GM19467 (cell line): ENCODE results near the gene ACTL6B.
A peak's percentile ranks its signal among the peaks of the same experiment; 100 is the strongest.

Experiments used
- ATAC-seq: cut with Tn5 transposase; IDR thresholded peaks from one replicate; pipeline ENCODE4 v1.9.1; 2021; ENCODE audit warnings: mild to moderate bottlenecking, moderate library complexity; ENCODE audit not compliant: unreplicated experiment

Gene ACTL6B

DNA sequence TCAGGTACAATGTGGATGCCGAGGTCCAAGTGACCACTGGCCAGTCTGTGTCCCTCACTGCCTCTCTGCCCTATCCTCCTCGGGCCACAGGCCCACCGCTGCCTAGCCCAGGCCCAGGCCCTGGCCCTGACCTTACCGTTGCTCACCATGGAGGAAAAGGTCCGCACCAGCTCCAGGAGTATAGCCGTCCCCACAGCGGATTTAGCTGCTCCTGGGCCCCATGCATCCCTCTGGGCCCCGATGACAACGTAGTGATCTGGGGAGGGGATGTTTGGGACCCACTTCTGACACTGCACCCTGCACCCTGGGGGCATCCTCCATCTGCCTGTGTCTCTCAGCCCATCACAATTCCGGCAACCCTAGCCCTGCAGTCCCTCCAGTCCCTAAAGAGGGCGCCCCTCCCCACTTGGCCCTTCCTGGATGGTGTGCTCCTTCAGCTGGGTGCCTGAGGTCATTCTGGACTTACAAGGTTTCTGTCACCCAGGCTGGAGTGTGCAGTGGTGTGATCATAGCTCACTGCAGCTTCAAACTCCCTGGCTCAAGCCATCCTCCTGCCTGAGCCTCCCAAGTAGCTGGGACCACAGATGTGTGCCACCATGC is 27.0 kb downstream of the ACTL6B start:
- no peak for ATAC-seq

DNA sequence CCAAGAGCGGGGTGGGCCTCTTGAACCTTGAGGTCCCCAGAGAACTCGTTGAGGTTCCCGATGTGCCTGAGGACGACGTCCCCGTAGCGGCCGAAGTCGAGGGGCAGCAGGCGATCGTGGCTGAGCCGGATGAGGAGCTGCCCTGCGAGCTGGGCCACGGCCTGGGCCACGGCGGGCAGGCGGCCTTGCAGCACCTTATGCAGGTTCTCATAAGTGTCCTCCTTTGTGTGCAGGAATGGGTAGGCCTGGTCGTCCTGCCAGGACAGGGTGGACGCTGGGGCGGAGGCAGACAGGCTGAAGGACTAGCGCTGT is 29.1 kb downstream of the ACTL6B start:
- ATAC-seq: no peak

DNA sequence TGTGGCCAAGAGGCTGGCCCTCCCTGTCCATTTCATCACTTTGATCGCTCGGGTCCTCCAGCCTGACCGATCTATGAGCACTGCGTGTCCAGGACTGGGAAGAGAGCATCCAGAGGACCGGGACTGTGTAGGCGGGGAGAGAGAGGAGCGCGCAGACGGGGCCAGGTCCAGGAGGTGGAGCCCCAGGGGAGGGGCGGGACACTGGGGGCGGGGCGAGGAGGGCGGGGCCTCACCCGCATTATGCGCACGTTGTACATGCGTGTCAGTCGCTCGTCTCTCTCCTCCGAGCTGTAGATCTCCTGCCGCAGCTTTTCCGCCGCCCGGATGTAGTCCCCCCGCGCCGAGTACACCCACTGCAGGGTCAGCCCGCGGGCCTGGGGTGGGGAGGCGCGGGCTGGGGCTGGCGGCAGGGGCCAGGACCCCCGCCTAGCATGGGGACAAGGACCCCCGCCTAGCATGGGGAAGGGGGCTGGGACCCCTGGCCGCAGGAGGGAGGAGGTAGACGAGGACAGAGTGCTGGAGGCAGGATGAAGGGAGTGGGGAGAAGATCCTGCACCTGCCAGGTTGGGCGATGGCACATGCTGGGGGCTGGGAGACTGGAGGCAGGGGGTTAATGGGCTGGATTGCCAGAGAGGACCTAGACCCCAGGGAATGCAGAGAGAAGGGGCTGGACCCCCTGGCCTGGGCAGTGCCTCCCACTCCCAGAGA is 29.6 kb downstream of the ACTL6B start:
- peak; percentile 57 for ATAC-seq

DNA sequence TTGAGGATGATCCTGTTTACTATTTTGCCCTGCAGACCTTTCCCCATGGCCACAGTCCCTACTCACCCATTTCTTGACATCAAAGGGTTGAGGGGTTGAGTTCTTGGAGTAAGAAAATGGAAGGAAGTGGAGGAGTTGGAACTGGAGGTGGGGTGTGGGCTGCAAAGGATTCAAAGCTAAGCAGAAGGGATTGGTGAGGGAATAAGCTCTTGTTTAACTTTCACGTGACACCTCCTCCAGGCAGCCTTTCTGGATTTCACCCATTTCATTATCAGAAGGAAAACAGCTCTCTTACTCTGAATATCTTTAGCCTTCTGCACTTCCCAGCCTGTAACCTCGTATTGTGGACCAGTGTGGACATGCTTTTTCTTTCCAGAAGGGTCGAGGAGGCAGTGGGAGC is 30.2 kb downstream of the ACTL6B start:
- no peak for ATAC-seq

DNA sequence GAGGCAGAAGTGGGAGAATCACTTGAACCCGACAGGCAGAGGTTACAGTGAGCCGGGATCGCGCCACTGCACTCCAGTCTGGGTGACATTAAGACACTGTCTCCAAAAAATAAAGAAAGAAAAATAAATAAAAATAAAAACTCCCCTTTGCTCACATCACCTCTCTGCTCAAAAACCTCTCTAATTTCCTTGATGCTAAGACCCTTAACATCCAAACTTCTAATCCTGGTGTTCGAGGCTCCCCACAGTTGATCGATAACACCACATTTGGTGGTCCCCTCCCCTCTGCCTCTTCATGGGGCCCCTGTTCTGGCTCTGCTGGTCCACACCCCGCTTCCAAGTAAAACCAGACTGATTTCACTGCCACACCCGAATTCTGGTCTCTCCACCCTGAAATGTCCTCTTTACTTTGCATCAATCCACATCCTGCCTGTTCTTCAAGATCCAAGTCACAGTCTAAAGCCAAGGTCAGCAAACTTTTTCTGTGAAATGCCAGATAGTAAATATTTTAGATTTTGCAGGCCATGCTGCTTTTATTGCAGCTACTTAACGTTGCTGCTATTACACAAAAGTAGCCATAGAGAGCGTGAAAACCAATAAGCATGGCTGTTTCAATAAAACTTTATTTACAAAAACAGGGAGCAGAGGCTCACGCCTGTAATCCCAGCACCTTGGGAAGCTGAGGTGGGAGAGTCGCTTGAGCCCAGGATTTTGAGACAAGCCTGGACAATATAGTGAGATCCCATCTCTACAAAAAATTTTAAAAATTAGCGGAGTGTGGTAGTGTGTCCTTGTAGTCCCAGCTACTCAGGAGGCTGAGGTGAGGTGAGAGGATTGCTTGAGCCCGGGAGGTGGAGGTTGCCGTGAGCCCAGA is 32.1 kb downstream of the ACTL6B start:
- no peak for ATAC-seq

DNA sequence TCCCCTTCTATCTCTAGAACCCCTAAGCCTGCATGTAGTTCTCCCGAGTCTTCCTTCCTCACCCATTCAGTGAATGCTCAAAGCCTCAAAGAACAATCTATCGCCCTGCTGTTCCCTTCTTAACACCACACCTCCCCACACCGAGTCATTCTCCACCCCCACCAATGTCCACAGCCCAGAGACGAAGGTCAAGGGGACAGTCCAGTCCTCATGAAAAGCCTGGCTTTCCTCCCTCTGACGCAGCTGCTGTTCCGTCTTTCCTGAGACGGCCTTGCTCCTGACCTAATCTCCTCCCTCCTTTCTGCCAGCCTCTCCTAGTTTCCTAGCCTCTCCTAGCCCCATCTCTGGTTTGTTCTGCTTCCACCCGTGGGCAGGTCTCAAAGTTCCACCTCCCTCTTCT is 34.7 kb downstream of the ACTL6B start:
- no peak for ATAC-seq

DNA sequence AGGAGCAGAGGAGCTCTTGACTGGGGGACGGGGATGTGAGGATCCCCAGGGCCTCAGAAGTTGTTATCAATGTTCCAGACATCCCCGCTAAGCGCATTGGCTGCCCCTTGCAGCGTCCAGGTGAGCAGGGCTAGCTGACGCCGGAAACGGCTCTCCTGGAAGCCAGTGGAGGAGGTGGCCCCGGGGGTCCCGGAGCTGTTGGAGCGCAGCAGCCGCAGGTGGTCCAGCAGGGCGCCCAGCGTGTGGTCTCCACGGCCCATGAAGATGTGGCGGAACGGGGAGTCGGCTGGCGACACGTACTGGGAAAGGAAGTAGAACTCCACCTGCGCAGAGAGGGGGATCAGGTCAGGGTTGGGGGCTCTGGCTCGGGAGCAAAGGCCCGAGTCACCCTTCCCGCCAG is 35.4 kb downstream of the ACTL6B start:
- ATAC-seq: no peak

DNA sequence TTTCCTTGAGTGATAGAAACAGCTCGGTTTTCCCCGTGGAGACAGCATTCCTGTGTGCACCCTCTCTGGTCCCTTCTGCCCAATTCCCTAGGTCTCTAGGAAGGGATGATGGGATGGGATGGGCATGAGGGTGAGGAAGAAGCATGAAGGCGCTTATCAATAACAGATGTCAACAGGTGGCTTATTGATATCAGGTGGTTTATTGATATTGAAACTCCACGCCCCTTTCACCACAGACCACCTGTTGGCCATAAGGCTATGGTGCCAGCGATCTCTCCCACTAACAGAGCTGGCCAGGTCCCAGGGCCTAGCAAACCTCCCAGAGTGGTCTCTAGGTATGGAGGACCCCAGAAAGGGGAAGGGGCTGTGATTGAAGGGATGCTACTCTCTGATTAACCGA is 36.0 kb downstream of the ACTL6B start:
- no peak for ATAC-seq

DNA sequence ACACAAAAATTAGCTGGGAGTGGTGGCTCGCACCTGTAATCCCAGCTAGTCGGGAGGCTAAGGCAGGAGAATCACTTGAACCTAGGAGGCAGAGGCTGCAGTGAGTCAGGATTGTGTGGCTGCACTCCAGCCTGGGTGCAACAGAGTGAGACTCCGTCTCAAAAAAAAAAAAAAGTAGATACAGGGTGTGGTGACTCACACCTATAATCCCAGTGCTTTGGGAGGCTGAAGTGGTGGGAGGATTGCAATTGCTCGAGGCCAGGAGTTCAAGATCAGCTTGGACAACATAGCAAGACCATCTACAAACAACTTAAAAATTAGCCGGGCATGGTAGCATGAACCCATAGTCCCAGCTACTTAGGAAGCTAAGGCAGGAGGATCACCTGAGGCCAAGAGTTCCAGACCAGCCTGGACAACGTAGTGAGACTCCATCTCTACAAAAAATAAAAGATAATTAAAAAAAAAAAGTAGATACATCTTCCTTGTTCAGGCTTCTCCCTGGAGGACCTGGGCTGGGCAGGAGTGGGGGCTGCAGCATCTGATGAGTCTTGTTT is 41.9 kb downstream of the ACTL6B start:
- ATAC-seq: no peak

DNA sequence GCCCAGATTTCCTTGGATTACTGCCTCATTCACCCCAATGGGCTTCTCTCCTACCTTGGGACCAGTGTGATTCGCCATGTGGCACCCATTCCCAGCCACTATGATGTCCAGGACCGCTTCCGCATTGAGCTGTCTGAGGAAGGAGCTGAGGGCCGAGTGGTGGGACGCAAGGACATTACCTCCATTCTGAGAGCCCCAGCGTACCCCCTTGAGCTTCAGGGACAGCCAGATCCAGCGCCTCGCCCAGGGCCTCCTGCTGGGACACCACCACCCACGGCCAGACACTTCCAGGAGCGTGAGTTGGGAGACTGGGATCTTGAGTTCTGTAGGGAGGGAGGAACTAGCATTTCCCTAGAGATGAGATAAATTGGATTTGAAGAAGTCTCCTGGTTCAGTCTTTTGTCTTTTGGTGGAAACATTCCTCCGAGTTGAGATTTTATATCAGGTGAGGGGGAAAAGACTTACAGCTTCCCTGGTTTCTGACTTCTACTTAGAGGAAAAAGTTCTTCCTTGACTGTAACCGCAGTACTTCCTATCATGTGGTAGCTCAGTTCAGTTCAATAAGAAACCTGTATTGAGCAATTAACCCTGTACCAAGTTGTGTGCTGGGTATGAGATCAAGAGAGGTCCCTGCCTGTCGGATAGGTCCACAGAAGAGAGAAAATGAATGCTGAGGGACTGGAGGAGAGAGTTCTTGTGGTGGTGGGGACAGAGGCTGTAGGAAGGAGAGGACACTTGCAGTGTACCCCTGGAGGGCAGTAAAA is 42.7 kb downstream of the ACTL6B start:
- no peak for ATAC-seq

DNA sequence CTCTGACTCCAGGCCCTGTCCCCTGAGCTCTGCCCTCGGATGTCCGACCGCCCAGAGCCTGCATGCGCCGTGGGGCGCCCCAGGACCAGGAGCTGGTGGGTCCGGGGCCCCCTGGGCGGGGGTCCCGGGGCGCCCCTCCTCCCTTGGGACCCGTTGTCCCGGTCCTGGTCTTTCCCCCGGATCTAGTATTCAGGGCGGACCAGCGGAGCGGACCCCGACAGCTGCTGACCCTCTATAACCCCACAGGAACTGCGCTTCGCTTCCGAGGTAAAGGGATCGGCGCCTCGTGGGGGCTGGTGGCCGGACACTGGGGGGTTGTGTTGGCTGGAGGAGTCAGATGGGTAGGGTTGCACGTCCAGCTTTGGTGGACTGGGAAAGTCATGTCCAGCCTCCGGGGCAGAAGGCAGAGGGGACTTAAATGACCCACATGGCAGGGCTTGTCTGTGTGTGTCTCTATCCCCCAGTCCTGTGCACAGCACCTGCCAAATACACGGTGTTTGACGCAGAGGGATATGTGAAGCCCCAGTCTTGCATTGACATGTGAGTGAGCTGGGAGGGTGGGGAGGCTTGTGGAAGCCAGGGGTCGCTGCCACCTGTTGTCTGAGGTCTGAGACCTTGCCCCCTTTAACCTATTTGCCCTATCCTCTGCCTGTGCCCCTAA is 43.4 kb downstream of the ACTL6B start:
- no peak for ATAC-seq

DNA sequence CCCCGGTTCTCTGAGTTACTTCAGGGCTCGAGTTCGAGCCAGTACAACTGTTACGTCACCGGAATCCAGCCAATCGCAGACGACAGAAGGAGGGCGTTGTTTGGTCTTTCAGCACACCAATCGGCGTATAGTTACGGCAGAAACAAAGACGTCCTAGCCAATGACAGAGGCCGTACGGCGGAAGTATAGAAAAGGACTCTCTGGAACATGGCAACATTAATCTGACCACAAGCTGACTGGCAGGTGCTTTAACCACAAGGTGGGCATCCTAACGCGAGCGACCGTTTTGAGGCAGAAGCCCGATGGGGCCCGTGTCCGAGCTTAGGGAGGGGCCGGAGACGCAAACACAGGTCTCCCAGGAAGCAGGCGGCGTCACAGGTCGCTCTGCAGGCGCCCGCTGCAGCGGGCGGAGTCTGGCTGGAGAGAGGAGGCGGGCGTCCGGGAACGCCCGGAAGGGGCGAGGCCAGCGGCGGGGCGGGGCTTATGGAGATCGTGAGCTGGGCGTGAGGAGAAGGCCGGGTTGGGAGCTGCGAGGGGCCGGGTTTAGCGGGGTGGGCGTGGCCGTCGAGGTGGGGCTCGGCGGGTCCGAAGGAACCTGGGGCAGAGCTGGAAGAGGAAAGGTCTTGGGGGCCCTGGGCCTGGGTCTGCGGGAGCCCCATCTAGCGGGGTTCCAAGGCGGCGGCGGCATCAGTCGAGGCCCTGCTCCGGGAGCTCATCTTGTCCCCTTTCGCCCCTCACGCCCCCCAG is 44.1 kb downstream of the ACTL6B start, which contains the start of gene MOSPD3:
Gene MOSPD3 (plus strand): TSS at position 558 of the 747 bp plus-strand sequence. CDS start 252 bp downstream, outside the sequence.
- peak; percentile 82 for ATAC-seq

DNA sequence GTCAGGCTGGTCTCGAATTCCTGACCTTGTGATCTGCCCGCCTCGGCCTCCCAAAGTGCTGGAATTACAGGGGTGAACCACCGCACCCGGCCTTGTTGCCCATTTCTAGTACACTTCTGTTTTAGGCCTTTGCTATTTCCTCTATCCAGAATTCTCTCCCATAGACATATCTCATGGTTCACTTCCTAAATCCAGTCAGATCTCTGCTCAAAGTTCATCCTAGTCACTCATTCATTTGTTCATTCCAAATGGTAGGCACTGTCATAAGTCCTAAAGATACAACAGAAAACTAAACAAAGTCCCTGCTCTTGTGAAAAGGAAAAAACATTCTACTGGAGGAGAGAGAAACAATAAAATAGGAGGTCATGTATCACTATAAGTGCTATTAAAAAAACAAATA is 46.3 kb downstream of the ACTL6B start:
- ATAC-seq: no peak

DNA sequence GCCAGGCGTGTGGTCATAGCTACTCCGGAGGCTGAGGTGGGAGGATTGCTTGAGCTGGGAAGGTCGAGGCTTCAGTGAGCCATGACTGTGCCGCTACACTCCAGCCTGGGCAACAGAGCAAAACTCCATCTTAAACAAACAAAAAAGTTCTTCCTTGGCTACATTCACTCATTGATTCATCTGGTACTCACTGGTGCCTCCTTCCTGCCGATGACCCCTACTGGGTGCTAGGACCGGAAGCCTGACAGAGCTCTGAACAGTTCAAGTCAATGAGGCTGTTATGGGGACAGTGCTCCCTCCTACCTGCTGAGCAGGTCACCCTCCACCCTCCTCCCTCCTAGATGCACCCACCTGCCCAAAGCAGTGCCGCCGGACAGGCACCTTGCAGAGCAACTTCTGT is 49.1 kb downstream of the ACTL6B start:
- ATAC-seq: no peak

DNA sequence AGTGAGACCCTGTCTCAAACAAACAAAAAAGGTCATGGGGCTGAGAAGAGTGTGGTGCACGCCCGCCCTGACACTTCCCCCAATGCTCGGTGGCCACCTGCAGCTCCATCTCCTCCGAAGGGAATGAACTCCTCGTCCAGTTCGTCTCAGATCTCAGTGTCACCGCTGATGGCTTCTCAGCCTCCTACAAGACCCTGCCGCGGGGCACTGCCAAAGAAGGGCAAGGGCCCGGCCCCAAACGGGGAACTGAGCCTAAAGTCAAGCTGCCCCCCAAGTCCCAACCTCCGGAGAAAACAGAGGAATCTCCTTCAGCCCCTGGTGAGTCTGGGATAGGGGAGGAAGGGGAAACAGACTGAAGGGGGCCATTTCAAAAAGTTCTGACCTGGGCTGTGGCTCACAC is 49.9 kb downstream of the ACTL6B start:
- no peak for ATAC-seq

DNA sequence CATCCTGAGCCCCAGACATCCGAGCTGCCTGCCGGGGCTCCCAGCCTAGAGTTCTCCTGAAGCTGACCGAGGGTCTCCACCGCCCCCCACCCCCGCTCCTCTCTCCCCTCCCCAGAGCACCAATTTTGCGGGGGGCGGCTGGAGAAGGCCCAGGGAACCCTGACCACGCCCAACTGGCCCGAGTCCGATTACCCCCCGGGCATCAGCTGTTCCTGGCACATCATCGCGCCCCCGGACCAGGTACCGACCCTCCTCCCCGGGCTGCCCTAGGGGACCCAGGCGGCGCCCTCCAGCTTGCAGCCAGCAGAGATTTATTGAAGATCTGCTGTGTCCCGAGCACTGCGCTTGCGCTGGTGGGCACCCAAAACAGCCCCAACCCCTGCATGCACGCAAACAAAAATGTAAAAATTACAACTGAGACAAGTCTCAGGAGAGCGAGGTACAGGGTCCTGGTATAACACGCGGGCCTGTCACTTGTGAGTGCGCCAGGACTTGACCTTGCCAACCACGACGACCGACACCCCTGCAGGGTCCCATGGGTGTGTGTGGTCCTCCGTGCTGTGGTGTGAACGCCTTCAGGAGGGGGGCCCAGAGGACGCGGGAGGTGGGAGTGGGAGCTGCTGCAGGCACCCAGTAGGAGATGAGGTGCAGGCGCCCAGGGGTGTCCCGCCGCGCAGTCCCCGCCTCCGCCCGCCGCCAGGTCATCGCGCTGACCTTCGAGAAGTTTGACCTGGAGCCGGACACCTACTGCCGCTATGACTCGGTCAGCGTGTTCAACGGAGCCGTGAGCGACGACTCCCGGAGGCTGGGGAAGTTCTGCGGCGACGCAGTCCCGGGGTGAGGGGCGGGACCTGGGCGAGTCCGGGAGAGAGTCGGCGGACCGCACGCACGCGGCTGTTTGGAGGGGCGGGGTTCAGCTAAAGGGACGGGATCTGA is 51.0 kb downstream of the ACTL6B start:
- ATAC-seq: no peak

DNA sequence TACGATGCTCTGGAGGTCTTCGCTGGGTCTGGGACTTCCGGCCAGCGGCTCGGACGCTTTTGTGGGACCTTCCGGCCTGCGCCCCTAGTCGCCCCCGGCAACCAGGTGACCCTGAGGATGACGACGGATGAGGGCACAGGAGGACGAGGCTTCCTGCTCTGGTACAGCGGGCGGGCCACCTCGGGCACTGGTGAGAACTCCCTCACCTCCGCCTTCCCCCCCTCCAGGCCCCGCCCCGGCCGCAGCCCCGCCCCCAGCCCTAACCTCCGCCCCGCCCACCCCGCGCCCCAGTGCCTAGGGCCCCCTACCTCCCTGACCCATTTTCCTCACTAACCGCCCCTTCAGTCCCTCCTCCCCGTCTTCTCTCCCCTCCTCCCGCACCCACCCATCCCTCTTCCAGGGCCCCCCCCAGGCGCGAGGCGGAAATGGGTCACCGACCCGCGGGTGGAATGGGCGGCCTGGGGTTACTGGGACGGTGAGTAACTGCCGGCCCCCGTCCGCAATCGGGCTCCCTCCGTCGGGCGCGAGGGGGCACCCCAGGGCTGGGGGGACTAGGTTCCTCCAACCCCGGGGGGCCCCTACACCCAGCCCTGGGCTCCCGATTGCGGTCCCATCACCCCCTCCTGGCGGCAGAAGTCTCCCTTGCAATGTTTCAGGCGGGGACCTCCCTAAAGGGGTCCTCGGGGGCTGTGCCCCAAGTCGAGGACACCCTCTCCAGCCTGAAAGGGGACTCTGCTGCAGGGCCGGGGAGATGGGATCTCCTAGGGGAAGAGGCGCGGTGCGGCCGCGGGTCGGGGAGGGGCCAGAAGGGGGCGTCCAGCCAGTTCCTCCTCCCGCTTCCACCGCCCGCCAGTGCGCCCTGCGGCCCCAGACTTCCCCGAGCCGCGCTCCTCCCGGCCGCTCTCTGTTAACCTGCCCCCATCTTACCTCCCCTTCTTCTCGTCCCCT is 51.9 kb downstream of the ACTL6B start:
- peak; percentile 50 for ATAC-seq

DNA sequence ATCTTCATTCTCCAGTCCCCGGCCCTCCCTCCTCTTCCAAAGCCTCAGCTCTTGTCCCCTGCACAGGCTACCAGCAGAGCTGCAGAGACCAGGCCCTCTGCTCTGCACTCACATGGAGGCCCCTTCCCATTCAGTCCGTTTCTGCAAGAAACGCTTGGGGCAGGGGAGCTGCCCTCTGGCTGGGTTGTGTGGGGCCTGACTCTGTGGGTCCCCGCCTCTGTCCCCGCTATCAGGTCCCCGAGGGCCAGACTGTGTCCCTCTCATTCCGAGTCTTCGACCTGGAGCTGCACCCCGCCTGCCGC is 52.6 kb downstream of the ACTL6B start:
- no peak for ATAC-seq
